ENCODE results near the gene LGALS9. TPM values are rescaled to one million over a fixed set of nuclear protein-coding genes. Genes with fewer than 3 reads are reported as not detected.
A peak's percentile ranks its signal among the peaks of the same experiment; 100 is the strongest.
"Not testable (repeated sequence)": the region's sequence is repeated elsewhere in the genome, so short reads cannot be mapped to it uniquely, and the experiment has no call there.

LGALS9 gene
- total and polyA plus RNA-seq, 8 donors = 5.2 to 77.3 (median 18.7) TPM

DNA sequence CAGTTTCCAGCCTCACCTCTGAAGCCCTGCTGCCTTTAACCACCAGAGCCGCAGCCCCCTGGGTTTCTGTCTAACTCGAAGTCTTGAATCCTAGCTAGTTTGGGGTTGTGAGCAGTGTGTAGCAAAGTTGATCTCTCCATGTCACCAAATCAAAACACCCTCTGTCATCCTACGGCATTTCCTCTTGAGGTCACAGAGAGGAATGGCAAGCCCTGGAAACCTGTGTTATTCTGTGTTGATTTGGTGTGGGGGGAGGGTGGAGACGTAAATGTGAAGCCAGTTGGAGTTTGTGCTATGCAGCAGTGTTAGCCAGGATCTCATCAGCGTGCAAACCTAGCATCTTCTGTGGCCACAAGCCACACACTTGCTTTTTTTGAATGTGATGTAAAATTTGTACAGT, 5.1 kb upstream of the LGALS9 start:
- no peak for DNase-seq
- WGBS, 2 donors = 90 to 96% methylated on average over 5 of the region's 5 CpGs
- intact Hi-C loops (cut with DNase I) = no loop called here
- H3K4me3 ChIP-seq = no peak overlapping the region
- no peak overlapping the region for H3K27ac ChIP-seq
- no peak for ATAC-seq
- H3K4me1 ChIP-seq = no peaks in the 10 kb centered on the region
- no peaks in the 10 kb centered on the region for H3K9me3 ChIP-seq
- no peaks in the 10 kb centered on the region for H3K27me3 ChIP-seq
- no peak for FAIRE-seq
- peaks cover 0 to 49% (median 24%) of the 10 kb centered on the region in 3 donors for H3K36me3 ChIP-seq
- TF ChIP-seq, protein P1, sequence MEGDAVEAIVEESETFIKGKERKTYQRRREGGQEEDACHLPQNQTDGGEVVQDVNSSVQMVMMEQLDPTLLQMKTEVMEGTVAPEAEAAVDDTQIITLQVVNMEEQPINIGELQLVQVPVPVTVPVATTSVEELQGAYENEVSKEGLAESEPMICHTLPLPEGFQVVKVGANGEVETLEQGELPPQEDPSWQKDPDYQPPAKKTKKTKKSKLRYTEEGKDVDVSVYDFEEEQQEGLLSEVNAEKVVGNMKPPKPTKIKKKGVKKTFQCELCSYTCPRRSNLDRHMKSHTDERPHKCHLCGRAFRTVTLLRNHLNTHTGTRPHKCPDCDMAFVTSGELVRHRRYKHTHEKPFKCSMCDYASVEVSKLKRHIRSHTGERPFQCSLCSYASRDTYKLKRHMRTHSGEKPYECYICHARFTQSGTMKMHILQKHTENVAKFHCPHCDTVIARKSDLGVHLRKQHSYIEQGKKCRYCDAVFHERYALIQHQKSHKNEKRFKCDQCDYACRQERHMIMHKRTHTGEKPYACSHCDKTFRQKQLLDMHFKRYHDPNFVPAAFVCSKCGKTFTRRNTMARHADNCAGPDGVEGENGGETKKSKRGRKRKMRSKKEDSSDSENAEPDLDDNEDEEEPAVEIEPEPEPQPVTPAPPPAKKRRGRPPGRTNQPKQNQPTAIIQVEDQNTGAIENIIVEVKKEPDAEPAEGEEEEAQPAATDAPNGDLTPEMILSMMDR (IDR thresholded peaks at IDR 0.05) = no peak

DNA sequence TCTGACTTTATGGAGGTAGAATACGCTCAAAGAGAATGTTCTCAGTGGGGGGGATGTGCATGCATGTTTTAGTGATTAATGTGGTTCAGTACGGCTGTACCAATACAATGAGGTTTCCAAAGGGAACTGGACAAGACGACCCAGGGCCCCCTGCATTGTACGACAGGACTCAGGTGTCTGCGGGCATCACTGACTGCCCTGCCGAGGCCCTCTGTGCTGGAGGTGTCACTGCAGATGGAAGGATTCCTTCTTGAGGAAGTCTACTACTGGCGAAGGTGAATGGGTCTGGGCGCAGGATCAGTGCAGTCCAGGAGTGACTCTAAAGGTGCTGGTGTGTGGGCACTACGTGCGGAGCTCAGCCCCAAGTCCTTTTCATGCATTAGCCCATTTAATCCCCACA, 3.5 kb upstream of the LGALS9 start:
- H3K4me1 ChIP-seq = peaks cover 0 to 9% (median 0%) of the 10 kb centered on the region in 3 donors
- H3K27ac ChIP-seq = no peak overlapping the region
- ATAC-seq = no peak
- H3K9me3 ChIP-seq = no peaks in the 10 kb centered on the region
- FAIRE-seq = no peak
- no peak for DNase-seq
- WGBS, 2 donors = 86 to 88% methylated on average over 10 of the region's 10 CpGs
- intact Hi-C loops (cut with DNase I) = no loop called here
- peaks cover 0 to 33% (median 13%) of the 10 kb centered on the region in 3 donors for H3K36me3 ChIP-seq
- TF ChIP-seq, protein P1 (IDR thresholded peaks at IDR 0.05) = no peak
- H3K4me3 ChIP-seq = no peak overlapping the region
- H3K27me3 ChIP-seq = no peaks in the 10 kb centered on the region

DNA sequence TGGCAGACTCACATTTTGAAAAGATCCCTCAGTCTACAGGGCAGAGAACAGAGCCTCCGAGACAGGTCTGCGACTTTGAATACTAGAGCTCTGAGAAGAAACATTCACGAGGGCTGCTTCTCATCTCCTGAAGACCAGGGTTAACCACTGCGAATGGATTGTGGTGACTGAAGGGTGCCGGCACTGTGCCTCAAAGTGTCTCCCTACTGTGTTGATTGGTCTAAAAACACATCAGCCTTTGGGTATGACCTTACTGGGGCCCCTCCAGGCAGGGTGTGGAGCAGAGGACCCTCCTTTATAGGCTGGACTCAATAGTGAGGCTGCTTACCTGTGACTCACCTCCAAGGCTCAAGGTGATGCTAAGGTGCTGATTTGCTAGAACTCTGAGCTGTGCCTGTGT, 2.6 kb upstream of the LGALS9 start:
- no peak for ATAC-seq
- intact Hi-C loops (cut with DNase I) = no loop called here
- Histone ChIP-seq H3K4me1 (peaks cover 3 to 12% (median 7%) of the 10 kb centered on the region in 3 donors), H3K27me3 (no peaks in the 10 kb centered on the region), H3K36me3 (peaks cover 0 to 24% (median 13%) of the 10 kb centered on the region in 3 donors), H3K27ac (no peak overlapping the region), H3K4me3 (no peak overlapping the region), H3K9me3 (no peaks in the 10 kb centered on the region)
- DNase-seq = no peak
- TF ChIP-seq, protein P1 (IDR thresholded peaks at IDR 0.05) = no peak
- no peak for FAIRE-seq
- 93 to 95% methylated on average over 5 of the region's 5 CpGs for WGBS, 2 donors

DNA sequence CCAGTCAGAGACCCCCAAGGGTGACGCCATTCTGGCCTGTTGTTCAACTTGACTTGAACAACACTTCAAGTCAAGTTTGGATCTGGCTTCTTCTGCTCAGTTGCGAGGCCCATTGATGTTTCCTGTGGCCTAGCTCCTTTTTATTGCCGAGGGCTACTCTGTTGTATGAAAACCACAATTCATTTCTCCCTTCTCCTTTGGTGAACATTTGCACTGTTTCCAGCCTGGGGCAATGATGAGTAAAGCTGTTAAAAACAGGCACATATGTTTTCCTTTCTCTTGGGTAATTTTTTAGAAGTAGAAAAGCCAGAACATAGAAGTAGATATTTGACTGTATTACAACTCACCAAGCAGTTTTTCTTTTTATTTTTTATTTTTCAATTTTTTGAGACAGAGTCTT, 1.7 kb upstream of the LGALS9 start:
- H3K9me3 ChIP-seq; intact Hi-C loops (cut with DNase I); H3K27me3 ChIP-seq; ATAC-seq; DNase-seq; FAIRE-seq; H3K27ac ChIP-seq; H3K4me3 ChIP-seq: not testable (repeated sequence)
- WGBS, 2 donors = 96 to 100% methylated on average over 3 of the region's 3 CpGs
- H3K4me1 ChIP-seq = peaks cover 7 to 12% (median 12%) of the 10 kb centered on the region in 3 donors
- H3K36me3 ChIP-seq = peaks cover 0 to 16% (median 10%) of the 10 kb centered on the region in 3 donors

DNA sequence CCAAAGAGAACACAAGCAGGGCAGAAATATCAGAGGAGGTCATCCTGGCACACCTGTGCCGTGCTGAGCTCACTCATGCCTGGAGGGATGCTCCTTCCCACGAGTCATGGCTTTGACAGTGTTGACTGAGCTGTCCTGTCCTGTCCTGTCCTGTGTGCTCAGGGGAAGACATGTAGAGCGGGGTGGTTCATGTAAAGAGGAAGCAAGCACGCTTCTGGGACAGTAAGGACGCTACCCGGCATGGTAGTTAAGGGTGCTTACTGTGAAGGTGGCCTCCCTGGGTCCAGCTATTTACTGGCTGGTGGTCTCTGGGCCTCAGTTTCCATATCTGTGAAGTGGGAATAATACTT, 398 bp downstream of the LGALS9 start:
- peak in 2 of 4 donors; percentile 11 to 19 for ATAC-seq

More for the DNA sequence above, 398 bp downstream of the LGALS9 start:
- intact Hi-C loops (cut with DNase I) = no loop called here
- Histone ChIP-seq H3K4me3 (peak overlapping the region in 1 of 4 donors; percentile 43), H3K9me3 (no peaks in the 10 kb centered on the region), H3K4me1 (peaks cover 7 to 12% (median 12%) of the 10 kb centered on the region in 3 donors), H3K27me3 (no peaks in the 10 kb centered on the region), H3K27ac (peak overlapping the region in 3 of 4 donors; percentile 7 to 67 (median 46)), H3K36me3 (peaks cover 0 to 5% (median 0%) of the 10 kb centered on the region in 3 donors)
- DNase-seq (no peak), FAIRE-seq (no peak)
- TF ChIP-seq, protein P1 (IDR thresholded peaks at IDR 0.05) = no peak
- WGBS, 2 donors = 68 to 80% methylated on average over 6 of the region's 6 CpGs

Data from pancreas (tissue), 10 donors.